GM19452 (cell line): Measurements from ENCODE around the gene IFI6.
"Not testable (repeated sequence)": the region's sequence is repeated elsewhere in the genome, so short reads cannot be mapped to it uniquely, and the experiment has no call there.

Source experiments
- ATAC-seq: cut with Tn5 transposase; IDR thresholded peaks from one replicate; pipeline ENCODE4 v1.9.1; 2021; ENCODE audit not compliant: unreplicated experiment

The IFI6 gene

DNA sequence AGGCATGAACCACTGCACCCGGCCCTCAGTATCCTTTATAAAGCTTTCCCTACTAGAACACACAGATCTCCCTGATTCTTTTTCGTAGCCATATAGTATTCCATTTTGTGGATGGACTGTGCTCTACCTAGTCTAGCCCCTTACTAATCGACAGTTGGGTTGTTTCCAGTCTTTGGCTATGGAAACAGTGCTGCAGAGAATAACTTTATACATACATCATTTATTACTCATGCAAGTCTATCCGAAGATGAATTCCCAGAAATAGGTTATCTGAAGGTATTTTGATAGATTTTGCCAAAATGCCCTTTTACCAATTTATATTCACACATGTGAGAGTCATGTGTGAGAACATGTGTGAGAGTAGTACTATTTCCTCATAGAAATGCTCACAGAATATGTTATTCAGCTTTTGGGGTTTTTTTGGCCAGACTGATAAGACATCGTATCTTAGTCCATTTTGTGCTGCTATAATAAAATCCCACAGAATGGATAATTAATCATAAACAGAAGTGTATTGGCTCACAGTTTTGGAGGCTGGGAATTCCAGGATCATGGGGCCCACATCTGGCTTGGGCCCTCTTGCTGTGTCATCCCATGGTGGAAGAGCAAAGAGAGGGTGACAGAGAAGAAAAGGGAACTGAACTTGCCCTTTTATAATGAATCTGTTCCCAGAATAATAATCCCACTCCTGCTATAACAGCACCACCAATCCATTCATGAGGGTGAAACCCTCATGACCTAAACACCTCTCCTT lies 19.7 kb downstream of the IFI6 start:
- ATAC-seq: no peak

DNA sequence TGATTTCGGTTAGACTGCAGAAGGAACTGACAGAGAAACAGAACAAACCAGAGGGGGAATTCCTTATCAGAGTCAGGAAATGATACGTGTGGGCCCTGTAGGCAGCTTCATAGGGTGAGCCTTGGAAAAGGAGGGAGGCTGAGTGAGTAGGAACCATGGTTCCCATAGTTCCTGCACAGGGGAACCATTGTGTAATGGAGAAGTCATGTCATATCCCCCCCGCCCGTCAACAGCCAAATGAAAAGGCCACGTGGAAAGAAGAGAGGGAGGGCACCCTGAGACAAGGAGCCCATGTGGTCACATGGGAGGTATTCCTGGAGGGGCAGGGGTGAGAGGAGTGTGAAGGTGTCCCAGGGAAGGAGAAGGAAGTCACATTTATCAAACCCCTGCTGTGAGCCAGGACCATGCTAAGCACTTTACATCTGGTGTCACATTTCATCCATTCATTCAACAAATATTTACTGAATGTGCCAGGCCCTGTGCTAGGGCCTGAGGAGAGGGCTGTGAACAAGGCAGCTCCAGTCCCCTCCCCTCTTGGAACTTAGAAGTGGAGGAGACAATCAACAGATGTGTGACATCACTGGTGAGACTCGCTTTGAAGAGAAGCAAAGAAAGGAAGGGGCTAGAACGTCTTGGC lies 21.3 kb downstream of the IFI6 start:
- no peak for ATAC-seq

DNA sequence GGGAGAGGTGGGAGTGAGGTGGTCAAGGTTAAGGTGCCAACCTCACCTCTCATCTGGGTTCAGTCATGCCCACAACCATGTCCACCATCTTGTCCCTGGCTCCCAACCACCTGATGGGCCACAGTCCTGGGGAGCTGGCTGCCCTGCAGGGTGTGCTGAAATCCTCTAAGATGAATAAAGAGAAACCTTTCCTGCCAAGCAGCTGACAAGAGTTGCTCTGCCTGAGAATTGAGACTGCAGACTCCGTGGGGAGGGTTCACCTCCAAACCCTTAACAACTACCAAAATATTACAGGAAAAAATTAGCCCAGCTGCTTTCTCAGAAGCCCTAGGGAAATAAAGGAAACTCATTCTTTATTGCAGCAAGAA lies 21.8 kb downstream of the IFI6 start:
- ATAC-seq: no peak

GRCh38 chr1:27649306-27649635 lies 22.7 kb downstream of the IFI6 start:
- no peak for ATAC-seq

GRCh38 chr1:27648602-27649305 lies 23.2 kb downstream of the IFI6 start:
- no peak for ATAC-seq

GRCh38 chr1:27647328-27647727 lies 24.7 kb downstream of the IFI6 start:
- no peak for ATAC-seq

DNA sequence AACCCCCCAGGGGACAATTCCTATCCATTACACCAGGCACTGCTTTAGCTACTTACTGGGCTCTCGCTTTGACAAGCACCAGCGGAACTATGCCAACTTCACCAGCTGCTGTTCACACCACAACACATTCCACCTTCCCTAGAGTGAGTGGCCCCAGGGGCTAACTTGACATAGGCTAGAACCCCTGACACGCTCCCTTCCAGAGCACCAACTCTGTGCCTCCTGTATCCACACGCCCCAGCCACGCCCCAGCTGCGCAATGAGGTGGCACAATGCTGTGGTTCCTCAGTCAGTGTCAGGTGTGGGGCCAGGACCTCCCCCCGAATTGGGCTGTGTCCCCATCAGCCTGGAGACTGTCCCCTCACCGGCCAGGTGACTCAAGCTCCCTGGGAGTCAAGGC lies 25.3 kb downstream of the IFI6 start:
- no peak for ATAC-seq

DNA sequence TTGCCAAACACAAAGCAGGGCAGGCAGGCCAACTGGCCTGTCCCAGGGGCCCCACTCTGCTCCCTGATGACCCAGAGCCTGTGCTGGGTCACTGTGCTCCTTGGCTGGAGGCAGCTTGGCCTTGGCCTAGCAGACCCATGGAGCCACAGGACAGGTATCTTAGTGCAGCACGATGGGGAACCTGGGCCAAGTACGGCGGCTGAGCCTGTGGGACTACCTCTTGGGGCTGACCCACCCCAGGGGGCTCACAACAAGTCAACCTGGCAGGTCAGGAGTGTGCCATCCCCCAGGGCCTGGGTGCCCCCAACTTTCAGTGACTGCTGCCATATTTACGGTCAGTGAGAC lies 26.9 kb downstream of the IFI6 start:
- no peak for ATAC-seq

- ATAC-seq: no peak
These were observed 27.5 kb downstream of the IFI6 start for GRCh38 chr1:27644369-27645070.

DNA sequence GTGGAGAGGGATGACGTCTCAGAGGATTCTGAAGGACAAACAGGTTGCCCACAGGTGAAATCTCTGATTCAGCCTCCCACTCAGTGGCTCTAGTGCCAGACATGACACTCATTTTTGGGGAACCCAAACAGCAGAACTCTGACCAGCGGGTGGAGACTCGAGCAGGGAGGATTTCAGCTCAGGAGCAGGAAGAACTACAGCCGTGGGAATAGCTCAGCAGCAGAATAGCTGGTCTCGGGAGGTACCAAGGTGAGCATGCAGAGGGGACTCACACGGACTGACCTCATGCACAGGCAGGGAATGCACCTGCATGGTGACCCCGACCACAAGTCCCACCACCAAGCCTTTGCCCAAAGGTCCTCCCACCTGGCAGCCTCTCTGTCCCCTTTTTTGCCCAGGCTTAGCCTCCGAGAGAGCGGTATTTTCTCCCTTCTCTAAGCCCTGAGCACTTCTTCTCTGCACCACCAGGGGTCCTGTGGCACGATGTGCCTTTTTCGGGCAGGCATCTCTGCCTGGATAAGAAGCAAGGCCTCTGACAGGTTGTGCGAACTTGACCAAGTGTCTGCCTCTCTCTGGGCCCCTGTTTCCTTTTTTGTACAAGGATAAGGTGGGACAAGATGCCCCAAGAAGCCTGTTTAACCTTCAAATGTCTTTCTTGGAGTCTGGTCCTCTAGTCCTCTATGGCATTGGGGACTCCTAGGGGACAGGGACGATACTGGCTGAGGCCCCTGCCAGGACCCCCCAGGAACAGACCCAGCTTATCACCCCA lies 28.2 kb downstream of the IFI6 start:
- no peak for ATAC-seq

DNA sequence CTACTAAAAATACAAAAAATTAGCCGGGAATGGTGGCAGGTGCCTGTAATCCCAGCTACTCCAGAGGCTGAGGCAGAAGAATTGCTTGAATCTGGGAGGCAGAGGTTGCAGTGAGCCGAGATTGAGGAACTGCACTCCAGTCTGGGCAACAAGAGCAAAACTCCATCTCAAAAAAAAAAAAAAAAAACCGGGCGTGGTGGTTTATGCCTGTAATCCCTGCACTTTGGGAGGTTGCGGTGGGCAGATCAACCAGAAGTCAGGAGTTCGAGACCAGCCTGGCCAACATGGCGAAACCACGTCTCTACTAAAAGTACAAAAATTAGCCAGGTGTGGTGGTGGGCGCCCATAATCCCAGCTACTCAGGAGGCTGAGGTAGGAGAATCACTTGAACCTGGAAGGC lies 31.5 kb downstream of the IFI6 start:
- ATAC-seq: not testable (repeated sequence)

DNA sequence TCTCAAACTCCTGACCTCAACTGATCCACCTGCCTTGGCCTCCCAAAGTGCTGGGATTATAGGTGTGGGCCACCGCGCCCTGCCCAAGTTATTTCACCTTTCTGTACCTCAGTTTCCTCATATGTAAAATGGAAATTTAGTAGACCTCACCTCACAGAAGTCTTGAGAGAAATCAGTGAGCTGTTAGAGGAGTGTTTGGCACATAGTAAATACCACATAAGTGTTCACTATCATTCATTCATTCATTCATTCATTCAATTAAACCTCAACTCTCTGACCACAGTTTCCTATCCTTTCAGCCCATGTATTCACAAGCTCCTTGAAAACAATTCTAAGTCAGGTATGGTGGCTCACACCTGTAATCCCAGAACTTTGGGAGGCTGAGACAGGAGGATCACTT lies 33.2 kb downstream of the IFI6 start:
- no peak for ATAC-seq

GRCh38 chr1:27638047-27638734 lies 33.8 kb downstream of the IFI6 start:
- ATAC-seq: no peak

DNA sequence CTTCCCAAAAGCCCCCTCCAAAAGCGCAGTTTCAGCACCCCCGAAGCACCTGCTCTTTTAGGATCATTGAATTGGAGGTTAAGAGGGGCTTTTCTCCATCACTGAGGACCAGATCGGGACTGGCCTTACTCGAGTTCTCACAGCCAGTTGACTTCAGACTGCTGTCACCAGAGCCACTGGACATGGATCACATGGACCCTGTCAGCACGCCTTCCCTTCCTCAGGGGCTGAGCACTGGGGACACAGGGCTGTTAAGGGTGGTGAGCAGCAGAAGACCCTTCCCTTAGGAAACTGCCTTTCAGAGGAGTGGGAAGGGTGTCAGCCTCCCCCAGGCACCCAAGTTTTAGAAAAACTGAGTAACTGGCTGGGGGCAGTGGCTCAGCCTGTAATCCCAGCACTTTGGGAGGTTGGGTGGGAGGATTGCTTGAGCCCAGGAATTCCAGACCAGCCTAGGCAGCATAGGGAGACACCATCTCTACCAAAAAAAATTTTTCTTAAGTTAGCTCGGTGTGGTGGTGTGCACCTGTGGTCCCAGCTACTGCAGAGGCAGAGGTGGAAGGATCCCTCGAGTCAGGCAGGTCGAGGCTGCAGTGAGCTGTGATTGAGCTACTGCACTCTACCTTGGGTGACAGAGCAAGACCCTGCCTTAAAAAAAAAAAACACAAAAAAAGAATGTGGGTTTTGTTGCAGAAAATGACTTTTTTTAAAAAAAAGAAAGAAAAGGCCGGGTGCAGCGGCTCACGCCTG lies 36.4 kb downstream of the IFI6 start:
- ATAC-seq: no peak

- no peak for ATAC-seq
These were observed 37.0 kb downstream of the IFI6 start, which contains the start of gene FGR for GRCh38 chr1:27634985-27635367. Gene FGR (minus strand): TSS chr1:27635185. CDS start chr1:27623916, 11,269 bp downstream.

GRCh38 chr1:27634177-27634984 lies 37.6 kb downstream of the IFI6 start:
- no peak for ATAC-seq

GRCh38 chr1:27633640-27634176 lies 38.3 kb downstream of the IFI6 start:
- ATAC-seq: no peak

- peak; percentile 1 for ATAC-seq
These were observed 38.7 kb downstream of the IFI6 start for GRCh38 chr1:27633298-27633610.
